Central memory CD4-positive, alpha-beta T cell (primary cell): Measurements from ENCODE around the gene MAPK8IP3.
"Not testable (repeated sequence)": the region's sequence is repeated elsewhere in the genome, so short reads cannot be mapped to it uniquely, and the experiment has no call there.

ENCODE experiments used
- DNase-seq: peaks from one replicate; pipeline ENCODE4 v3.0.0; 2022

MAPK8IP3 gene

GRCh38 chr16:1710811-1711507 lies 5.0 kb downstream of the MAPK8IP3 start:
- no peak for DNase-seq

GRCh38 chr16:1712791-1713261 lies 6.8 kb downstream of the MAPK8IP3 start:
- DNase-seq = no peak

- DNase-seq = no peak
Observed at GRCh38 chr16:1713331-1713730, 7.3 kb downstream of the MAPK8IP3 start.

GRCh38 chr16:1713933-1714332 lies 7.9 kb downstream of the MAPK8IP3 start:
- no peak for DNase-seq

GRCh38 chr16:1715220-1715619 lies 9.2 kb downstream of the MAPK8IP3 start:
- DNase-seq = no peak

- not testable (repeated sequence) for DNase-seq
Observed at GRCh38 chr16:1718236-1718635, 12.2 kb downstream of the MAPK8IP3 start.

- not testable (repeated sequence) for DNase-seq
Observed at GRCh38 chr16:1719559-1720229, 13.7 kb downstream of the MAPK8IP3 start.

GRCh38 chr16:1721372-1721771 lies 15.4 kb downstream of the MAPK8IP3 start:
- DNase-seq = no peak

- DNase-seq = peak; percentile 26
Observed at GRCh38 chr16:1723450-1724147, 17.6 kb downstream of the MAPK8IP3 start.

- DNase-seq = no peak
Observed at GRCh38 chr16:1724491-1724890, 18.5 kb downstream of the MAPK8IP3 start.

- no peak for DNase-seq
Observed at GRCh38 chr16:1726661-1727502, 20.9 kb downstream of the MAPK8IP3 start.

- no peak for DNase-seq
Observed at GRCh38 chr16:1727651-1728624, 21.9 kb downstream of the MAPK8IP3 start.

- DNase-seq = no peak
Observed at GRCh38 chr16:1729026-1729425, 23.0 kb downstream of the MAPK8IP3 start.

- DNase-seq = no peak
Observed at GRCh38 chr16:1729445-1729844, 23.4 kb downstream of the MAPK8IP3 start.

- no peak for DNase-seq
Observed at GRCh38 chr16:1731073-1731472, 25.1 kb downstream of the MAPK8IP3 start.

- DNase-seq = no peak
Observed at GRCh38 chr16:1731603-1732002, 25.6 kb downstream of the MAPK8IP3 start.

- DNase-seq = no peak
Observed at GRCh38 chr16:1732071-1732470, 26.1 kb downstream of the MAPK8IP3 start.

GRCh38 chr16:1732551-1732987 lies 26.6 kb downstream of the MAPK8IP3 start:
- DNase-seq = not testable (repeated sequence)

- no peak for DNase-seq
Observed at GRCh38 chr16:1734123-1734522, 28.1 kb downstream of the MAPK8IP3 start.

- no peak for DNase-seq
Observed at GRCh38 chr16:1734816-1735215, 28.8 kb downstream of the MAPK8IP3 start.

- DNase-seq = no peak
Observed at GRCh38 chr16:1740234-1740633, 34.2 kb downstream of the MAPK8IP3 start.
